ENCODE data around the gene EDEM2.
"Not testable (repeated sequence)": the region's sequence is repeated elsewhere in the genome, so short reads cannot be mapped to it uniquely, and the experiment has no call there.

EDEM2 gene

DNA sequence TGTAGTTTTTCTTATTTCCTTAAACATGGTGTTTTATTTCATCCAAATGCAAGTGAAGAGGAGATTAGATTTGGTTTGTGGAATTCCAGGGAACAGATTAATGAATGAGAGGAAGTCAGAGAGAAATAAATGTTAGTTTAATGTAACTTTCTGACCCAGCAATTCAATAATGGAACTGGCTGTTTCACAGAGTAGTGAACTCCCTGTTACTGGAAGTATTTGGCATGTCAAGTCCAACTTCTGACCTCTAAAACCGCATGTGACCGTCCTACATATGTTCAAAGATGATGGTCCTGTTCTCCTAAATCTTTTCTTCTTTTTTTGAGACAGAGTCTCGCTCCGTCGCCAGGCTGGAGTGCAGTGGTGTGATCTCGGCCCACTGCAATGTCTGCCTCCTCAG, 43.4 kb upstream of the EDEM2 start:
- no peak overlapping the region for H4K8ac ChIP-seq (ENCODE audit: low read depth, low read length)
- no peak overlapping the region for H3K18ac ChIP-seq (ENCODE audit: low read length)
- H3K4me1 ChIP-seq (ENCODE audit: control insufficient read depth, low read depth, low read length), result no peaks in the 10 kb centered on the region
- H3K4ac ChIP-seq (ENCODE audit: low read depth, low read length), result no peak overlapping the region
- WGBS (ENCODE audit: extremely low coverage, insufficient coverage, low lambda C conversion rate), result no CpG with 5 or more reads among the region's 6 CpGs
- no peak overlapping the region for H3K9ac ChIP-seq (ENCODE audit: low read length)
- no peak overlapping the region for H3K56ac ChIP-seq (ENCODE audit: low read length)
- no peak for DNase-seq
- H3K4me3 ChIP-seq (ENCODE audit: low read length), result no peak overlapping the region
- no peak overlapping the region for H2AK5ac ChIP-seq (ENCODE audit: low read length)
- H2BK120ac ChIP-seq (ENCODE audit: low read depth, low read length), result no peak overlapping the region
- no peak overlapping the region for H4K5ac ChIP-seq (ENCODE audit: low read length)
- no peaks in the 10 kb centered on the region for H3K79me1 ChIP-seq (ENCODE audit: low read length)
- H2BK15ac ChIP-seq (replicated peaks; ENCODE audit: low read depth), result no peak overlapping the region
- H3K4me2 ChIP-seq (ENCODE audit: low read length), result no peak overlapping the region
- H3K79me2 ChIP-seq (ENCODE audit: control insufficient read depth, insufficient read depth, low read length), result no peaks in the 10 kb centered on the region
- H3K36me3 ChIP-seq (ENCODE audit: control insufficient read depth, insufficient read depth, low read length), result no peaks in the 10 kb centered on the region
- no peak overlapping the region for H3K27ac ChIP-seq (ENCODE audit: low read depth, low read length)
- H2BK5ac ChIP-seq (ENCODE audit: low read length), result no peak overlapping the region
- H3K27me3 ChIP-seq (ENCODE audit: insufficient read depth, low read length, poor library complexity), result no peaks in the 10 kb centered on the region
- H3K23ac ChIP-seq (ENCODE audit: low read length), result no peak overlapping the region

DNA sequence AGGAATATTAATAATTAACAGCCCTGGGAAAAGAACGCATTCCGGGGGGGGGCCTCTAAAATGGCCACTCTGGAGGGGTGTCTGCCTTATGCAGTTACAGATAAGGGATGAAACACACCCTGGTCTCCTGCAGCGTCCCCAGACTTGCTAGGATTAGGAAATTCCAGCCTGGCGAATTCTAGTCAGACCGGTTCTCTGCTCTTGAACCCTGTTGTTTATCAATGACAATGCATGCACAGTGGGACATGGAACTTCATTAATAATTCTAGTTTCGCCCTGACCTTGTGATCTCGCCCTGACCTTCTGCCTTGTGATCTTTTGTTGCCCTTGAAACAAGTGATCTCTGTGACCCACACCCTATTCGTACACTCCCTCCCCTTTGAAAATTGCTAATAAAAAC, 42.1 kb upstream of the EDEM2 start:
- H3K56ac ChIP-seq (ENCODE audit: low read length); H2BK5ac ChIP-seq (ENCODE audit: low read length); H3K27me3 ChIP-seq (ENCODE audit: insufficient read depth, low read length, poor library complexity); H2AK5ac ChIP-seq (ENCODE audit: low read length); DNase-seq; H2BK15ac ChIP-seq (replicated peaks; ENCODE audit: low read depth); H3K79me1 ChIP-seq (ENCODE audit: low read length); H3K4me2 ChIP-seq (ENCODE audit: low read length); H3K27ac ChIP-seq (ENCODE audit: low read depth, low read length); H3K4ac ChIP-seq (ENCODE audit: low read depth, low read length); H2BK120ac ChIP-seq (ENCODE audit: low read depth, low read length); H3K4me3 ChIP-seq (ENCODE audit: low read length); H3K4me1 ChIP-seq (ENCODE audit: control insufficient read depth, low read depth, low read length); H3K36me3 ChIP-seq (ENCODE audit: control insufficient read depth, insufficient read depth, low read length); H4K8ac ChIP-seq (ENCODE audit: low read depth, low read length); H4K5ac ChIP-seq (ENCODE audit: low read length); H3K9ac ChIP-seq (ENCODE audit: low read length); H3K23ac ChIP-seq (ENCODE audit: low read length); H3K79me2 ChIP-seq (ENCODE audit: control insufficient read depth, insufficient read depth, low read length); H3K18ac ChIP-seq (ENCODE audit: low read length): not testable (repeated sequence)
- no CpG with 5 or more reads among the region's 8 CpGs for WGBS (ENCODE audit: extremely low coverage, insufficient coverage, low lambda C conversion rate)

DNA sequence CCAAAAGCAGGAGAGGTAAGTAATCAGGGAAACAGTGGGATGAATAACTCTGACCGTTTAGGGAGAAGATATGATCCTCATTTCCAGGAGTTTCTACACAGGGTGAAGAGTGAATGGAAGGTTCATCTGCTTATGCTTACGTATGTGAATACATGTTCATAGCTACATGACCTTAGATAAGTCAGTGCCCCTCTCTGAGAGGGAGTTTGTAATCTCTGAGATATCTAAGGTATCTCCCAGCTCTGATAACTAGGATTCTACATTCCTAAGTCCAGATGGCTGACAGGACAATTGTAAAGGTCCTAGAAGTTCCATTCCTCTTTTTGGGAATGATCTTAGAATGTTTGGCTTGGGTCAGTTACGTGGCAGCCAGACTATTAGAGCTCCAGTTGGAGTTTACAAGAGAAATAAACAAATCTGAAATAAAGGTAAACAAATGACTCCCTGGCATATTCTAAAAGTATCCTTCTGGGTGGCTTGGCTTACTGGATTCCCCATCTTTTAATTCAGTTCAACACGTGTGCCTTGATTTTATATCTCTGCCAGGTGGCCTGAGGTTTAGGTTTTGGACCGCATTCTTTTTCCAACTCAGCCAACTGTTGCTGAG, 40.6 kb upstream of the EDEM2 start:
- Histone ChIP-seq H3K9ac (ENCODE audit: low read length) (no peak overlapping the region), H2BK5ac (ENCODE audit: low read length) (no peak overlapping the region)

DNA sequence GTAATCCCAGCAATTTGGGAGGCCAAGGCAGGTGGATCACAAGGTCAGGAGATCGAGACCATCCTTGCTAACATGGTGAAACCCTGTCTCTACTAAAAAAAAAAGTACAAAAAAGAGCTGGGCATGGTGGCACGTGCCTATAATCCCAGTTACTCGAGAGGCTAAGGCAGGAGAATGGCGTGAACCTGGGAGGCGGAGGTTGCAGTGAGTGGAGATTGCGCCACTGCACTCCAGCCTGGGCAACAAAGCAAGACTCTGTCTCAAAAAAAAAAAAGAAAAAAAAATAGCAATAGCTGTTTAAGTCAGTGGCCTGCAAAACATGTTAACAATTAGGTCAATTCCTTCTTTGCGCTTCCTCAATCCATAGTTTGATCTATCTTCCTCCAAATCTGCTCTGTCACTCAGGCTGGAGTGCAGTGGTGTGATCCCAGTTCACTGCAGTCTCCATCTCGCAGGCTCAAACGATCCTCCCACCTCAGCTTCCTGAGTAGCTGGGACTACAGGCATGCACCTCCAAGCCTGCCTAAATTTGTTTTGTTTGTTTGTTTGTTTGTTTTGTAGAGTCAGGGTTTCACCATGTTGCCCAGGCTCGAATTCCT, 39.7 kb upstream of the EDEM2 start:
- not testable (repeated sequence) for H3K4me1 ChIP-seq (ENCODE audit: control insufficient read depth, low read depth, low read length); H3K4me2 ChIP-seq (ENCODE audit: low read length); H3K4ac ChIP-seq (ENCODE audit: low read depth, low read length); H2BK120ac ChIP-seq (ENCODE audit: low read depth, low read length); H3K27ac ChIP-seq (ENCODE audit: low read depth, low read length); H3K79me2 ChIP-seq (ENCODE audit: control insufficient read depth, insufficient read depth, low read length); H3K18ac ChIP-seq (ENCODE audit: low read length); H2BK5ac ChIP-seq (ENCODE audit: low read length); H2BK15ac ChIP-seq (replicated peaks; ENCODE audit: low read depth); H3K9ac ChIP-seq (ENCODE audit: low read length); H3K56ac ChIP-seq (ENCODE audit: low read length); H2AK5ac ChIP-seq (ENCODE audit: low read length); H3K27me3 ChIP-seq (ENCODE audit: insufficient read depth, low read length, poor library complexity); H4K5ac ChIP-seq (ENCODE audit: low read length); H3K4me3 ChIP-seq (ENCODE audit: low read length); H4K8ac ChIP-seq (ENCODE audit: low read depth, low read length); H3K79me1 ChIP-seq (ENCODE audit: low read length); H3K36me3 ChIP-seq (ENCODE audit: control insufficient read depth, insufficient read depth, low read length); H3K23ac ChIP-seq (ENCODE audit: low read length); DNase-seq
- no CpG with 5 or more reads among the region's 10 CpGs for WGBS (ENCODE audit: extremely low coverage, insufficient coverage, low lambda C conversion rate)

More for the DNA sequence above, 40.6 kb upstream of the EDEM2 start:
- H2AK5ac ChIP-seq (ENCODE audit: low read length), result no peak overlapping the region
- H2BK15ac ChIP-seq (replicated peaks; ENCODE audit: low read depth), result no peak overlapping the region
- no peaks in the 10 kb centered on the region for H3K36me3 ChIP-seq (ENCODE audit: control insufficient read depth, insufficient read depth, low read length)
- H3K27me3 ChIP-seq (ENCODE audit: insufficient read depth, low read length, poor library complexity), result no peaks in the 10 kb centered on the region
- DNase-seq, result no peak
- no peak overlapping the region for H3K4me2 ChIP-seq (ENCODE audit: low read length)
- H4K8ac ChIP-seq (ENCODE audit: low read depth, low read length), result no peak overlapping the region
- H3K4ac ChIP-seq (ENCODE audit: low read depth, low read length), result no peak overlapping the region
- no peaks in the 10 kb centered on the region for H3K79me1 ChIP-seq (ENCODE audit: low read length)
- no peak overlapping the region for H3K27ac ChIP-seq (ENCODE audit: low read depth, low read length)
- no peaks in the 10 kb centered on the region for H3K4me1 ChIP-seq (ENCODE audit: control insufficient read depth, low read depth, low read length)
- H3K79me2 ChIP-seq (ENCODE audit: control insufficient read depth, insufficient read depth, low read length), result no peaks in the 10 kb centered on the region
- H2BK120ac ChIP-seq (ENCODE audit: low read depth, low read length), result no peak overlapping the region
- no peak overlapping the region for H3K18ac ChIP-seq (ENCODE audit: low read length)
- no peak overlapping the region for H3K4me3 ChIP-seq (ENCODE audit: low read length)
- no peak overlapping the region for H3K56ac ChIP-seq (ENCODE audit: low read length)
- WGBS (ENCODE audit: extremely low coverage, insufficient coverage, low lambda C conversion rate), result no CpG with 5 or more reads among the region's 5 CpGs
- no peak overlapping the region for H3K23ac ChIP-seq (ENCODE audit: low read length)
- H4K5ac ChIP-seq (ENCODE audit: low read length), result no peak overlapping the region

DNA sequence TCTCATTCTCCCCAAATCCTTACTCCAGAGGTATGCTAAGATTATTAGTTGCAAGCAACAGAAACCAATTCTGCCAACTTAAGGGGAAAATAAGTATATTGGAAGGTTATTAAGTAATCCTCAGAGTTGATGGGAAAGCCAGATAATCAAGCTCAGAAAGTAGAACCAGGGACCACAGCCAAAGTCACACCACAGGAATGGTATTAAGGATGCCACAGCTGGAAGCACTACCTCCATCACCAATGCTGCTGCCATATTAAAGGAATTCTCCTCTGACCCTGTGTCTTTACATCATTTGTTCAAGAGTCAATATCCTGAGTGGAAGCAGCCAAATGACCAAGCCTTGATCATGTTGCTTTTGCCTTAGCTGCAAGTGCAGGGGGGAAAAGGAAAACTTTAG, 34.6 kb upstream of the EDEM2 start:
- Histone ChIP-seq H2BK5ac (ENCODE audit: low read length) (no peak overlapping the region), H3K4me3 (ENCODE audit: low read length) (no peak overlapping the region), H4K5ac (ENCODE audit: low read length) (no peak overlapping the region), H3K4me1 (ENCODE audit: control insufficient read depth, low read depth, low read length) (no peaks in the 10 kb centered on the region), H3K79me2 (ENCODE audit: control insufficient read depth, insufficient read depth, low read length) (no peaks in the 10 kb centered on the region), H3K27ac (ENCODE audit: low read depth, low read length) (no peak overlapping the region), H3K4ac (ENCODE audit: low read depth, low read length) (no peak overlapping the region), H3K23ac (ENCODE audit: low read length) (no peak overlapping the region), H3K27me3 (ENCODE audit: insufficient read depth, low read length, poor library complexity) (no peaks in the 10 kb centered on the region), H2AK5ac (ENCODE audit: low read length) (no peak overlapping the region), H4K8ac (ENCODE audit: low read depth, low read length) (no peak overlapping the region), H3K18ac (ENCODE audit: low read length) (no peak overlapping the region), H2BK15ac (replicated peaks; ENCODE audit: low read depth) (no peak overlapping the region), H2BK120ac (ENCODE audit: low read depth, low read length) (no peak overlapping the region), H3K79me1 (ENCODE audit: low read length) (no peaks in the 10 kb centered on the region), H3K36me3 (ENCODE audit: control insufficient read depth, insufficient read depth, low read length) (no peaks in the 10 kb centered on the region), H3K4me2 (ENCODE audit: low read length) (no peak overlapping the region), H3K56ac (ENCODE audit: low read length) (no peak overlapping the region), H3K9ac (ENCODE audit: low read length) (no peak overlapping the region)
- DNase-seq, result no peak

DNA sequence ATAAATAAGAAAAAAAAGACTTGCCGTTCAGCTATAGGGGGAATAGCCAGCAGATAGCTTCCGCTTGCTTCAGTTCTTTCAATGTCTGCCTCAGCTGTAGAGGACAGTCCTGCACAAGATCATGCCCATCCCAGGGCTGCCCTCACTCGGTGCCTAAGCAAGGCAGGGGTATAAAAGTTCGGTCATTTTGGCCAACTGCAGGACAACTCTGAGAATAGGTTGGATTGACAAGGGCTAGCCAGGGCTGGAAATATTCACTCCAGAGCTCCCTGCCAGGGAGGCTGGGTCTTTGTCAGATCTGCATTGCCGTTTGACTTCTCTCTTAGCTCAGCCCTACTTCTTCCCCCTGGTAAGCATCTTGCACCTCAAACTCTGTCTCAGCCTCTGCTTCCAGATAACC, 33.1 kb upstream of the EDEM2 start:
- H3K23ac ChIP-seq (ENCODE audit: low read length), result no peak overlapping the region
- H4K5ac ChIP-seq (ENCODE audit: low read length), result no peak overlapping the region
- H2AK5ac ChIP-seq (ENCODE audit: low read length), result no peak overlapping the region
- H3K56ac ChIP-seq (ENCODE audit: low read length), result no peak overlapping the region
- H2BK5ac ChIP-seq (ENCODE audit: low read length), result no peak overlapping the region
- no peaks in the 10 kb centered on the region for H3K79me1 ChIP-seq (ENCODE audit: low read length)
- H3K9ac ChIP-seq (ENCODE audit: low read length), result no peak overlapping the region
- DNase-seq, result no peak
- no peak overlapping the region for H3K4me2 ChIP-seq (ENCODE audit: low read length)
- no peaks in the 10 kb centered on the region for H3K27me3 ChIP-seq (ENCODE audit: insufficient read depth, low read length, poor library complexity)
- no peak overlapping the region for H3K18ac ChIP-seq (ENCODE audit: low read length)
- no peak overlapping the region for H3K4me3 ChIP-seq (ENCODE audit: low read length)
- no CpG with 5 or more reads among the region's 5 CpGs for WGBS (ENCODE audit: extremely low coverage, insufficient coverage, low lambda C conversion rate)
- no peak overlapping the region for H2BK15ac ChIP-seq (replicated peaks; ENCODE audit: low read depth)
- H4K8ac ChIP-seq (ENCODE audit: low read depth, low read length), result no peak overlapping the region
- no peaks in the 10 kb centered on the region for H3K79me2 ChIP-seq (ENCODE audit: control insufficient read depth, insufficient read depth, low read length)
- no peak overlapping the region for H3K4ac ChIP-seq (ENCODE audit: low read depth, low read length)
- no peaks in the 10 kb centered on the region for H3K36me3 ChIP-seq (ENCODE audit: control insufficient read depth, insufficient read depth, low read length)
- H3K4me1 ChIP-seq (ENCODE audit: control insufficient read depth, low read depth, low read length), result no peaks in the 10 kb centered on the region
- no peak overlapping the region for H3K27ac ChIP-seq (ENCODE audit: low read depth, low read length)
- no peak overlapping the region for H2BK120ac ChIP-seq (ENCODE audit: low read depth, low read length)

Data from mesendoderm (in vitro differentiated cells).